Neural cell (in vitro differentiated cells): ENCODE data around the gene DENND2A.

Experiments used
- TAF1 ChIP-seq: IDR thresholded peaks from 2 replicates; pipeline ENCODE4 v1.6.1; 2012; ENCODE audit warnings: low read depth
- TF ChIP-seq, protein P1 (sequence below): fragments of 450-650 bp; IDR thresholded peaks from 2 replicates; pipeline ENCODE4 v1.5.1; 2014; ENCODE audit warnings: antibody characterized with exemption, mild to moderate bottlenecking, moderate library complexity; ENCODE audit not compliant: poor library complexity, severe bottlenecking

DNA sequence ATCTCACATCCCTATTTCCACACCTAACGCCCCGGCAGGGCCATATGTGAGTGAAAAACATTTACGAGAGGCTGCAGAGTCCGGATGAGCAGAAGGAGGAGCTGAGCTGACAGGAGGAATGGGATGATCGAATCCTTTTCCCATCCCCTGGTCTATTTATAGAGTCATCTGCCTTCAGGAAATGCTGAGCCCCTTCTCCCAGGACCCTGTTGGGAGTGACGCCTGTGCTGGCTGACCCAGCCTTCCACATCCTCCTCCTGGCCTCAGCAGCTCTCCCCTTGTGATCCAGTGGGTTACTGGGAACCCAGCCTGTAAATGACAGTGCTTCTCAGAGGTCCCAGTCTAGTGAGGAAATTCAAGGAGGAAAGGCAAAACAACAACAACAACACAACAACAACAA lies 16.6 kb downstream of the DENND2A start:
- TF ChIP-seq, protein P1, sequence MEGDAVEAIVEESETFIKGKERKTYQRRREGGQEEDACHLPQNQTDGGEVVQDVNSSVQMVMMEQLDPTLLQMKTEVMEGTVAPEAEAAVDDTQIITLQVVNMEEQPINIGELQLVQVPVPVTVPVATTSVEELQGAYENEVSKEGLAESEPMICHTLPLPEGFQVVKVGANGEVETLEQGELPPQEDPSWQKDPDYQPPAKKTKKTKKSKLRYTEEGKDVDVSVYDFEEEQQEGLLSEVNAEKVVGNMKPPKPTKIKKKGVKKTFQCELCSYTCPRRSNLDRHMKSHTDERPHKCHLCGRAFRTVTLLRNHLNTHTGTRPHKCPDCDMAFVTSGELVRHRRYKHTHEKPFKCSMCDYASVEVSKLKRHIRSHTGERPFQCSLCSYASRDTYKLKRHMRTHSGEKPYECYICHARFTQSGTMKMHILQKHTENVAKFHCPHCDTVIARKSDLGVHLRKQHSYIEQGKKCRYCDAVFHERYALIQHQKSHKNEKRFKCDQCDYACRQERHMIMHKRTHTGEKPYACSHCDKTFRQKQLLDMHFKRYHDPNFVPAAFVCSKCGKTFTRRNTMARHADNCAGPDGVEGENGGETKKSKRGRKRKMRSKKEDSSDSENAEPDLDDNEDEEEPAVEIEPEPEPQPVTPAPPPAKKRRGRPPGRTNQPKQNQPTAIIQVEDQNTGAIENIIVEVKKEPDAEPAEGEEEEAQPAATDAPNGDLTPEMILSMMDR, result no peak
- TF ChIP-seq TAF1, result no peak
